A673 (cell line): ENCODE data around the gene PPCDC.

Experiments
- EZH2 ChIP-seq: fragments of 200-600 bp; sonication (generic); IDR thresholded peaks from 2 replicates; pipeline ENCODE4 v1.6.1; 2017; ENCODE audit warnings: borderline replicate concordance, low read depth, mild to moderate bottlenecking, mixed read lengths, antibody characterized with exemption, low read length; ENCODE audit not compliant: poor library complexity, severe bottlenecking
- TF ChIP-seq, protein P1 (sequence below): fragments of 300-800, 200-600 bp; sonication (generic); conservative IDR thresholded peaks from 2 replicates; pipeline ENCODE4 v1.5.1; 2017; ENCODE audit warnings: low read depth, mild to moderate bottlenecking, antibody characterized with exemption, low read length, moderate library complexity, mixed read lengths

DNA sequence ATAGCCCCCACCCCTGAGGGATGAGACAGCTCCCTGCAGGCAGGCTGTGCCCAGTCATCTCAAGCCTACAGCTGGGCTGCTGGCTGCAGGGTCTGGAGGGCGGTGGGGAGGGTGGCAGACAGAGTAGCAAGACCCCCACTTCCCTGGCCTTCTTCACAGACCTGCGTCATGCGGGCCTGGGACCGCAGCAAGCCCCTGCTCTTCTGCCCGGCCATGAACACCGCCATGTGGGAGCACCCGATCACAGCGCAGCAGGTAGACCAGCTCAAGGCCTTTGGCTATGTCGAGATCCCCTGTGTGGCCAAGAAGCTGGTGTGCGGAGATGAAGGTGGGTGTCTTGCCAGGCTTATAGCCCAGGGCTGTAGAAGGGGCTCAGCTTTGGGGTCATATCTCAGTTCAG lies 25.0 kb downstream of the PPCDC start:
- TF ChIP-seq, protein P1, sequence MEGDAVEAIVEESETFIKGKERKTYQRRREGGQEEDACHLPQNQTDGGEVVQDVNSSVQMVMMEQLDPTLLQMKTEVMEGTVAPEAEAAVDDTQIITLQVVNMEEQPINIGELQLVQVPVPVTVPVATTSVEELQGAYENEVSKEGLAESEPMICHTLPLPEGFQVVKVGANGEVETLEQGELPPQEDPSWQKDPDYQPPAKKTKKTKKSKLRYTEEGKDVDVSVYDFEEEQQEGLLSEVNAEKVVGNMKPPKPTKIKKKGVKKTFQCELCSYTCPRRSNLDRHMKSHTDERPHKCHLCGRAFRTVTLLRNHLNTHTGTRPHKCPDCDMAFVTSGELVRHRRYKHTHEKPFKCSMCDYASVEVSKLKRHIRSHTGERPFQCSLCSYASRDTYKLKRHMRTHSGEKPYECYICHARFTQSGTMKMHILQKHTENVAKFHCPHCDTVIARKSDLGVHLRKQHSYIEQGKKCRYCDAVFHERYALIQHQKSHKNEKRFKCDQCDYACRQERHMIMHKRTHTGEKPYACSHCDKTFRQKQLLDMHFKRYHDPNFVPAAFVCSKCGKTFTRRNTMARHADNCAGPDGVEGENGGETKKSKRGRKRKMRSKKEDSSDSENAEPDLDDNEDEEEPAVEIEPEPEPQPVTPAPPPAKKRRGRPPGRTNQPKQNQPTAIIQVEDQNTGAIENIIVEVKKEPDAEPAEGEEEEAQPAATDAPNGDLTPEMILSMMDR = no peak
- no peak for TF ChIP-seq EZH2
